ENCODE measurements around the gene UMAD1.
A peak's percentile ranks its signal among the peaks of the same experiment; 100 is the strongest.

UMAD1 gene

DNA sequence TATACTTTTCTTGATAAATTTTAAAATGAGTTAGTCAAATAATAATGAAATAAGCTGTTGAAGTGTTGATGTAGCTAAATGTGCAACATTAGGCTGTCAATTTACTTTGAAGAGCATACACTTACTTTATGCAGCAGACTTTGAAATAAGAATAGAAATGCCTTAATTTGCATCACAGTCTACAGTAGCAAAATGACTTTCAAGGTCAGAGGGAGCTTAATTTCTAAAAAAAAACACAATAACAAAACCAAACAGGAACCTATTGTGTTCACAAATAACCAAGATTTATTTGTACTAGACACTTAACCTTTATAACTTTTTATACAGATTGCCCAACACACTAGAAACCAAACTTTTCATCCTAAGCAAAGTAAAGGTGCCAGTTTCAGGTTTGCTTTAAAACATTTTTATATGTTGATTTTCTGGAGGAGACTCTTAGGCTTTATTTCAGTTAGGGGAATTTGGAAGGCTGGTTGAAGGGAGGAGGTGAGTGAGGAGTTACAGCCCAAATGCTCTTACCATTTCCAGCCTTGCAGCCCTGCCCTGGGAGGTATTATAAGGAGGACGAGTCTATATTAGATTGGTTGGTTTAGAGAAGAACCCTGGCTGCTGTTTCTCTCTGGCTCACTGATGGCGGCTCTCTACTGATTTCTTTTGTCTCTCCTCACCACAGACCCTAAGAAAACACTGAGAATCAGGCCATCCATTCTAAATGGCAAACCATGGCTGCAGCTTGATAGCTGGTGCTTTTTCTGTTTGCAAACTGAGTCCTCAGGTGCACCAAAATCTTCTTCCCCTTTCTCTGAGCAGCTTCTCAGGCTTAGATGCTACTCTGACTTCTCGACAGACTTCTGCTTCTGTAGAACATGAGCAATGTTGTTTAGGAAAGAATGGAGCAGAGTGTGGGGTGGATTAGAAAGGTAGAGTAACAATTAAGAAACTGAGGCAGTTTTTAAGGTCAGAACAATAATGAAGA, 133.1 kb downstream of the UMAD1 start:
- no peak overlapping the region for H3K4me3 ChIP-seq
- peak; percentile 50 to 90 for DNase-seq (ENCODE audit: low spot score in 2 of 2)
- H3K4me1 ChIP-seq = peaks cover 23% of the 10 kb centered on the region
- H3K36me3 ChIP-seq (replicated peaks) = no peaks in the 10 kb centered on the region
- H3K9me3 ChIP-seq = no peaks in the 10 kb centered on the region
- in situ Hi-C loops (cut with MboI; ENCODE audit: low sequenced_read_pairs) = no loop called here
- no peaks in the 10 kb centered on the region for H3K27me3 ChIP-seq (ENCODE audit: low read depth)

DNA sequence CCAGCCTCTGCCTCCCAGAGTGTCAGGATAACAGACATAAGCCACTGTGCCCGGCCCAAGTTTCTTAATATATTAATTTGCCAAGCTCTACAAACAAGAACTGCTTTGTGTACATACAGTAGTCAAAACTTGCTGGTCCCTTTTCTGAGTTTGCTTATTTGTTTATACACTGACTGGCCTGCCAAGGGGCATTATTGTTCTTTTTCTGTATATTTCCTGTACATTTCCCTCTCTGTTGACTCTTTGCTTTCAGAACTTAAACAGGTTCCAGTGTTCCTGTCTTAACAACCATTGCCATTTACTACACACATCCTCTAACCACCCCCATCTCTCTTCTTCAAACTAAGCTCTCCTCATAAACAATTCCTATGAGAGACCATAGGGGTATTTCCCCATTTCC, 139.3 kb downstream of the UMAD1 start:
- no peaks in the 10 kb centered on the region for H3K27me3 ChIP-seq (ENCODE audit: low read depth)
- no peaks in the 10 kb centered on the region for H3K36me3 ChIP-seq (replicated peaks)
- DNase-seq (ENCODE audit: low spot score in 2 of 2) = no peak
- no peaks in the 10 kb centered on the region for H3K9me3 ChIP-seq
- in situ Hi-C loops (cut with MboI; ENCODE audit: low sequenced_read_pairs) = no loop called here
- no peak overlapping the region for H3K4me3 ChIP-seq
- H3K4me1 ChIP-seq = no peaks in the 10 kb centered on the region

DNA sequence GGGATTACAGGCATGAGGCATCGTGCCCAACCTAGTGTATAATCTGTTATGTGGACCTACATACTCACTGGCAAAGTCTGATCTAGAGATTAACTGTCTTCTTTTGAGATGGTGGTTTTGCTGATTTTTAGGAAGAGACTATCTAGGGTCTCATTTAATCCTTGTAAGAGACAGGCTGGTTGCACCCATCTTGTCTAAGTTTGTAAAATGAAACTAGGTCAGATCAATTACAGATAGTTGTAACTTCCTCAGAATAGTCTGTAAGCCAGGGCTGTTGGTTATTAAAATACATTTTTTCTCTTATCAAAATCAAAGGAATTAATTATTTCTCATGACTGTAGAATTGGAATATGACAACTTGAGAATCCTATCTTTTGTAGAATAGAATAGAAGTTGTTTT, 142.4 kb downstream of the UMAD1 start:
- in situ Hi-C loops (cut with MboI; ENCODE audit: low sequenced_read_pairs) = no loop called here
- DNase-seq (ENCODE audit: low spot score in 2 of 2) = no peak
- Histone ChIP-seq H3K36me3 (replicated peaks) (no peaks in the 10 kb centered on the region), H3K4me1 (no peaks in the 10 kb centered on the region), H3K27me3 (ENCODE audit: low read depth) (no peaks in the 10 kb centered on the region), H3K4me3 (no peak overlapping the region), H3K9me3 (no peaks in the 10 kb centered on the region)

DNA sequence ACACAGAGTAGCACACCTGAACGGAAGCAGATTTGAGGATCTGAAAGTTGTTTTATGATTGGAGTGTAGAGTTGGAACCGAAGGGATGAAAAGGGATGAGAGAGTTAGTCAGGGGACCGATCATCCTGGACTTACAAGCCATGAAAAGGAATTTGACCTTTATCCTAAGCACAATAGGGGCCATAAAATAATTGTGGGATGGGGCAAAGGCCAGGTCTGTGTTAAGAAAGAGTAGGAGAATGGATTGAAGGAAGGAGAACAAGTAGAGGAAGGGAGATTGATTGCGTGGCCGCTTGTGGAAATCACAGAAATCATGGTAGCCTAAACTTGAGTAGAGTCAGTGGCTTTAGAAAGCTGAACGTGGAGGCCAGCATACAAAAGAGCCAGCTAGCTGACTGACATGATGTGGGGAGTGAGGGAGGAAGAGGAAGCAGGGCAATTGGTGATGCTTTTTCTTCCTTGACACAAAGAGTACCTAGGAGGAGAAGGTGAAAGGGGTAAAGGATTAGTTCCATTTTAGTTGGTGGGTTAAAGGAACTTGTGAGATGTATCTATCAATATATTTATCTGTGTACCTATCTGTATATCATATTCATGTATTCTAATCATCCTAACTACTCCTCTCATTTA, 144.9 kb downstream of the UMAD1 start:
- Histone ChIP-seq H3K27me3 (ENCODE audit: low read depth) (no peaks in the 10 kb centered on the region), H3K4me3 (no peak overlapping the region), H3K36me3 (replicated peaks) (no peaks in the 10 kb centered on the region), H3K4me1 (no peaks in the 10 kb centered on the region), H3K9me3 (no peaks in the 10 kb centered on the region)
- in situ Hi-C loops (cut with MboI; ENCODE audit: low sequenced_read_pairs) = no loop called here
- no peak for DNase-seq (ENCODE audit: low spot score in 2 of 2)

DNA sequence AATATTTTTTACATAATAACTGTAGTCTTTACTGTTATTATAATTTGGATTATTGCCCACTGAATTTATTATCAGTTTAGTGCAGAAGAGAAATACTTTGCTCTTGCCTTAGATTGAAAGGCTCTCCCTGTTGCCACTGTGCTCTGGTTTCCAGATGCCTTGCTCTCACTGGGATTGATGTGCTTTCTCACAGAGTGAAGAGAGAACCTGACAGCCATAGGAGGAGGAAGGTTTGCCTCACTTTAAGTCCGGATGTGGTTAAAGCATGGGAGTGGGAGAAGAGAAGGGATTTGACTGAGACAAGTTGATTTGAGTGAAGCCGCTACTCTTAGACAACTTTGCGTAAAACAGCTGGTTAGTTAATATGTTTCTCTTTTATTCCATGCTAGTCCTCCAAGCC, 146.0 kb downstream of the UMAD1 start:
- Histone ChIP-seq H3K9me3 (no peaks in the 10 kb centered on the region), H3K36me3 (replicated peaks) (no peaks in the 10 kb centered on the region), H3K4me3 (no peak overlapping the region), H3K4me1 (no peaks in the 10 kb centered on the region), H3K27me3 (ENCODE audit: low read depth) (no peaks in the 10 kb centered on the region)
- DNase-seq (ENCODE audit: low spot score in 2 of 2) = no peak
- in situ Hi-C loops (cut with MboI; ENCODE audit: low sequenced_read_pairs) = no loop called here

DNA sequence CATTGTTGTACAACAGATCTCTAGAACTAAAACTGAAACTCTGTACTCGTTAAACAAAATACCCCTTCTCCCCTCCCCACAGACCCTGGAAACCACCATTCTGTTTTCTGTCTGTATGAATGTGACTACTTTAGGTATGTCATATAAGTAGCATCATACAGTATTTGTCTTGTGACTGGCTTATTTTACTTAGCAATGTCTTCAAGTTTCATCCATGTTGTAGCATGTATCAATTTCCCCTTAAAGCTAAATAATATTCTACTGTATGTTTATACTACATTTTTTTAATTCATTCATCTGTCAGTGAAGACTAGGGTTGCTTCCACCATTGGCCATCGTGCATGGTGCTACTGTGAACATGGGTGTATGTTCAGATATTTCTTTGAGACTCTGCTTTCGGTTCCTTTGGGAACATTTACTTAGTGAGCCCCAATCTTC, 149.0 kb downstream of the UMAD1 start:
- Histone ChIP-seq H3K27me3 (ENCODE audit: low read depth) (no peaks in the 10 kb centered on the region), H3K36me3 (replicated peaks) (no peaks in the 10 kb centered on the region), H3K4me3 (no peak overlapping the region), H3K9me3 (no peaks in the 10 kb centered on the region), H3K4me1 (no peaks in the 10 kb centered on the region)
- no peak for DNase-seq (ENCODE audit: low spot score in 2 of 2)
- in situ Hi-C loops (cut with MboI; ENCODE audit: low sequenced_read_pairs) = no loop called here

DNA sequence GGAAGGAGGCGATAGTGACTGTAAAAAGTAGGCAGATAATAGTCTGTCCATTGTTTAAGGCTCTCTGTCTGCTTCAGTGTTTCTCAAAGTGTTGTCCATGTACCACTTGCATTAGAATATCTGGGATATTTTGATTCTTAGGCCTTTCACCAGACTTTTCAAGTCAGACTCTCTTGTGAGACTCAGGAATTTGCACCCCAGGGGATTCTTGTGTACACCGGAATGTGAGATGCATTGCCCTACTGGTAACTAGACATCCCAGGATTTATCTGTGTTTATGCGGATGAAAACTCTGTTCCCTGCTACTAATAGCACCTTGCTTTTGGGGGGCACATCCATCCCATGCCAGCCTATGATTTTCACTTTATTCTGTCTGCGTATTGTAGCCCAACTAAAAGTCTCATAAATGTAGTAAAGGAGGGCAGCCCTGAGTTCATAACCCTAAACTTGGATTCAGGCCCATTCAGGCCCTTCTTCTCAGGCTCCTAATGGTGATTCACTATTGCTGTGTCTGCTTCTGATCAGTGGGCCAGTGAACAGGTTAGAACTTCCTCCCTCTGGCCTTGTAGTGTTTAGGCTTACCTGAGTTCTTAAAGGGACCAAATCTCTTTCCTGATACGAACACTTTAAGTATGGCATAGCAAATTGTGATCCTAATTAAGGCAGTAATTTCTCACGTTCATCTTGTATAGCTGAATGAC, 149.6 kb downstream of the UMAD1 start:
- in situ Hi-C loops (cut with MboI; ENCODE audit: low sequenced_read_pairs) = no loop called here
- no peaks in the 10 kb centered on the region for H3K4me1 ChIP-seq
- no peak for DNase-seq (ENCODE audit: low spot score in 2 of 2)

DNA sequence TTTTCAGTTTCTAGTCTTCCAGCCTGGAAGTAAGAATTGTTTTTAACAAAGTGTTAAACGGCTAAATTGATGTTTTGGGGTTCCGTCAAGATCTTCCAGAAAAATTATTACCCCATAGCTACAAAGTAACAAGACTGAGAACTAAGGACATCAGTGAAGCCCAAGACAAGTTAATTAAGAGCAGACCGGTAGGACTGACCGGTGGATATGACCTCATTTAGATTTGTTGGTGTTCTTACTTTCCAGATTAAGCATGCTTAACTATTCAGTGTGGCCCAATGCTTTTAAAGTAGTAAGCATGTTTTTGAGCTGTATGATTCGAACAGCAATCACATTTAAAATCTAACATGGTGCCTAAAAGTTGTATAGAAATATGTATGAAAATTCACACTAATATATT, 151.0 kb downstream of the UMAD1 start:
- DNase-seq (ENCODE audit: low spot score in 2 of 2) = no peak
- H3K9me3 ChIP-seq = no peaks in the 10 kb centered on the region
- no peaks in the 10 kb centered on the region for H3K27me3 ChIP-seq (ENCODE audit: low read depth)
- no peaks in the 10 kb centered on the region for H3K4me1 ChIP-seq
- H3K36me3 ChIP-seq (replicated peaks) = no peaks in the 10 kb centered on the region
- no peak overlapping the region for H3K4me3 ChIP-seq
- in situ Hi-C loops (cut with MboI; ENCODE audit: low sequenced_read_pairs) = no loop called here

More for the DNA sequence above, 149.6 kb downstream of the UMAD1 start:
- Histone ChIP-seq H3K9me3 (no peaks in the 10 kb centered on the region), H3K4me3 (no peak overlapping the region), H3K36me3 (replicated peaks) (no peaks in the 10 kb centered on the region), H3K27me3 (ENCODE audit: low read depth) (no peaks in the 10 kb centered on the region)

DNA sequence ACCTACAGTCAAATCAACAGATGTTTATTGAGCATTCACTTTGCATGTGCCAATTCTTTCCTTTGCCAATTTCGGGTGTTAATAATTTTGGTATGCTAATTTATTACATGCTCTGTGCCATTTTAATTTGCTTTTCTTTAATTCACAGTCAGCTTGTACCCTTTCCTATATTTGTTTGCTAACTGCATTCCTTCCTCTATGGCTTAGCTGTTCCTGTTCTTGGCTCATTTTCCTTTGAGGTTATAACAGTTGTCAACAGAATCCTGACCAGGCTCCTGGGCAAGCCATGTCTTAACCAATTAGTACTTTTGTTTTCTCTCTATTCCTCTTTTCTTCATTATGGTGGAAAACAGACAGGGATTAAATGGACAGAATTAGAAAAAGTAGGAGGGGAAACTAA, 151.5 kb downstream of the UMAD1 start:
- Histone ChIP-seq H3K9me3 (no peaks in the 10 kb centered on the region), H3K4me3 (no peak overlapping the region), H3K4me1 (no peaks in the 10 kb centered on the region), H3K36me3 (replicated peaks) (no peaks in the 10 kb centered on the region), H3K27me3 (ENCODE audit: low read depth) (no peaks in the 10 kb centered on the region)
- no peak for DNase-seq (ENCODE audit: low spot score in 2 of 2)
- in situ Hi-C loops (cut with MboI; ENCODE audit: low sequenced_read_pairs) = no loop called here

DNA sequence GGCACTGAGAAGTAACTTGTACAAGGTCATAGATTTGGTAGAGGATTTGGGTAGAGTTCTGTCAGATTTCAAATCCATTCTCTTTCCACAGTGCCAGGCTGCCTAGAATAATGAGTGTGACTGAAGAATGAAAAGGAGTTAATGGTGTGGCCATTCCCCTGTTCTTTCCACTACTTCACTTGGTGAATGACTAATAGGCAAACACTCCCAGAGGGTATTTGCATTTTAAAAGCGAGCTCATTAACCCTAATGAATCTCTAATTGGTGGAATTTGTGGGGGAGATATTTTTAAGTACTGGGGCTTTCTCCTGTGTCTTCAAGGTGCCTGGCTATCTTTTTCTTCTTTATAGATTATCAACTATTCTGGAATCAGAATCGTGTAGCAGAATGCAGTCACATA, 152.7 kb downstream of the UMAD1 start:
- in situ Hi-C loops (cut with MboI; ENCODE audit: low sequenced_read_pairs) = no loop called here
- Histone ChIP-seq H3K4me3 (no peak overlapping the region), H3K27me3 (ENCODE audit: low read depth) (no peaks in the 10 kb centered on the region), H3K9me3 (no peaks in the 10 kb centered on the region), H3K36me3 (replicated peaks) (no peaks in the 10 kb centered on the region), H3K4me1 (no peaks in the 10 kb centered on the region; the same call in 1 of the 2 replicates)
- no peak for DNase-seq (ENCODE audit: low spot score in 2 of 2)

DNA sequence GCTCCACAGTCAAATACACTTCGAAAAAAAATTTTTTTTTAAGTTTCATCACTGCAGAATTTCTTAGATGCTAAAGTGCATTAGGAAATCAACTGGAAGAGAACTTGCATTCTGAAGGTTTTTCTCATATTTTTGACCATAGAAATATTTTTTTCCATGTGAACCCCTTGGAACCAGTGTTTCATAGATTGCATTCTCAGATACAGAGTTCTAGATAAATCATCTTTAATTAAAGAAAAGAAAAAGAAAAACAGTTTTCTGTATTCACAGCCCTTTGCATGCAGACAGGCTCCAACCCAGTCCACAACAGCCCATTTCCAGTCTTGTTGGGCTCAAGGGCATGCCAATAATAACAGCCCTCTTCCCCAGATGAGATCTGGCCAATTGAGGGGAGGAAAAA, 153.4 kb downstream of the UMAD1 start:
- in situ Hi-C loops (cut with MboI; ENCODE audit: low sequenced_read_pairs) = no loop called here
- H3K4me1 ChIP-seq = no peaks in the 10 kb centered on the region; the same call in 1 of the 2 replicates
- DNase-seq (ENCODE audit: low spot score in 2 of 2) = no peak
- H3K27me3 ChIP-seq (ENCODE audit: low read depth) = no peaks in the 10 kb centered on the region
- no peaks in the 10 kb centered on the region for H3K36me3 ChIP-seq (replicated peaks)
- no peaks in the 10 kb centered on the region for H3K9me3 ChIP-seq
- no peak overlapping the region for H3K4me3 ChIP-seq

DNA sequence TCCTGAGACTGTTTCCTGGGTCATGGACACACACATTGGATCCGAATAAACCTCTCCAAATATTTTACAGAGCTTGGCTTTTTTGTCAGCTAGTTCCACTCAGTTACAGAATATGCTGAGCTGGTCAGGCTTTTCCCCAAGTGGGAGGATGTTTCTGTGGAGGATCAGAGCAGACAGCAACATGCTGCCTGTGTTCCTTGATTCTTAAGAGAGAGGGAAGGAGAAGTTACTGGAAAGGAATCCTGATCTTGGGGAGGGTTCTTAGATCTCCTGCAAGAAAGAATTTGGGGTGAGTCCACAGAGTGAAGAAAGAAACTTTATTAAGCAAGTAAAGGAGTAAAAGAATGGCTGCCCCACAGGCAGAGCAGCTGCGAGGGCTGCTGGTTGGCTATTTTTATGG, 154.7 kb downstream of the UMAD1 start:
- Histone ChIP-seq H3K9me3 (no peaks in the 10 kb centered on the region), H3K27me3 (ENCODE audit: low read depth) (no peaks in the 10 kb centered on the region), H3K4me1 (no peaks in the 10 kb centered on the region; the same call in 1 of the 2 replicates), H3K36me3 (replicated peaks) (no peaks in the 10 kb centered on the region), H3K4me3 (no peak overlapping the region)
- in situ Hi-C loops (cut with MboI; ENCODE audit: low sequenced_read_pairs) = no loop called here
- no peak for DNase-seq (ENCODE audit: low spot score in 2 of 2)

DNA sequence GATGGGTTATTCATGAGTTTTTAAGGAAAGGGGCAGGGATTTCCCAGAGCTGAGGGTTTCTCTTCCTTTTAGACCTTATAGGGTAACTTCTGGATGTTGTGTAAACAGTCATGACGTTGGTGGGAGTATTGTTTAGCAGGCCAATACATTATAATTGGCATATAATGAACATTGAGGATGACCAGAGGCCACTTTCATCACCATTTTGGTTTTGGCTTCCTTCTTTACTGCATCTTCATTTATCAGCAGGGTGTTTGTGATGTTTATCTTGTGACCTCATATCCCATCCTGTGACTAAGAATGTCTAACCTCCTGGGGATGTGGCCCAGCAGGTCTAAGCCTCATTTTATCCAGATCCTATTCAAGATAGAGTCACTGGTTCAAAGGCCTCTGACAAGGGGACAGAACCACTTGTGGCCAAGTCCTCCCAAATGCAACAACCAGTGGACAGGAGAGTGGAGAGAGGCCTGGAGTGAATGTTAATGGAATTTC, 155.1 kb downstream of the UMAD1 start:
- Histone ChIP-seq H3K4me1 (no peaks in the 10 kb centered on the region; the same call in 1 of the 2 replicates), H3K4me3 (no peak overlapping the region), H3K36me3 (replicated peaks) (no peaks in the 10 kb centered on the region), H3K9me3 (no peaks in the 10 kb centered on the region), H3K27me3 (ENCODE audit: low read depth) (no peaks in the 10 kb centered on the region)
- in situ Hi-C loops (cut with MboI; ENCODE audit: low sequenced_read_pairs) = no loop called here
- DNase-seq (ENCODE audit: low spot score in 2 of 2) = no peak

DNA sequence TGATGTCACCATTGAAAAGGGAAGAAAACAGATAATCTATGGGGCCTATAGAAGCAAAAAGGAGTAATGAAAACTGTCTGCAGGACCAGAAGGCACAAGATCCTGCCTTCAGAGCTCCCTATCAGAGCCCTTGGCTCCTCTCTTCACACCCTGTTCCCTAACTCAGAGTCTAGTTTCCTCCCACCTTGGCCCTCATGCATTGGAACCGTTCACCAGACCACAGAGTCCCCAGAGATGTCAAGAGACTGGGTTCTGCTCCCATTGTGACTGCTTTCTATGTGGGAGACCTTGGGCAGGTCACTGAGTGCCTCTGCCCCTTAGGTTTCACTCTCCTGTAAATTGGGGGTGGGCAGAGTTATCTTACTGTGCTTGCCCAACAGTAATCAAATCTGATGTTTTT, 158.0 kb downstream of the UMAD1 start:
- no peaks in the 10 kb centered on the region for H3K9me3 ChIP-seq
- H3K27me3 ChIP-seq (ENCODE audit: low read depth) = no peaks in the 10 kb centered on the region
- no peak for DNase-seq (ENCODE audit: low spot score in 2 of 2)
- peaks cover 3% of the 10 kb centered on the region for H3K4me1 ChIP-seq
- in situ Hi-C loops (cut with MboI; ENCODE audit: low sequenced_read_pairs) = no loop called here
- H3K36me3 ChIP-seq (replicated peaks) = no peaks in the 10 kb centered on the region
- H3K4me3 ChIP-seq = no peak overlapping the region

Measured in HAP-1 (cell line).